Inflammatory macrophage treated with lipopolysaccharide for 1 hour (primary cell): Measurements from ENCODE around the gene EP300.
"Not testable (repeated sequence)": the region's sequence is repeated elsewhere in the genome, so short reads cannot be mapped to it uniquely, and the experiment has no call there.

Source experiments
- DNase-seq, 2 donors: peaks; one replicate each; pipeline ENCODE4 v3.0.0-alpha.2; 2020 to 2022

EP300 gene

GRCh38 chr22:41092023-41092817, at the start of gene EP300:
EP300 (plus strand) TSS chr22:41092592; CDS start chr22:41093005, 413 bp downstream.
- peak; percentile 64 to 66 for DNase-seq

- peak; percentile 79 to 84 for DNase-seq
Measured at GRCh38 chr22:41043722-41044121, 48.7 kb upstream of the EP300 start.

DNA sequence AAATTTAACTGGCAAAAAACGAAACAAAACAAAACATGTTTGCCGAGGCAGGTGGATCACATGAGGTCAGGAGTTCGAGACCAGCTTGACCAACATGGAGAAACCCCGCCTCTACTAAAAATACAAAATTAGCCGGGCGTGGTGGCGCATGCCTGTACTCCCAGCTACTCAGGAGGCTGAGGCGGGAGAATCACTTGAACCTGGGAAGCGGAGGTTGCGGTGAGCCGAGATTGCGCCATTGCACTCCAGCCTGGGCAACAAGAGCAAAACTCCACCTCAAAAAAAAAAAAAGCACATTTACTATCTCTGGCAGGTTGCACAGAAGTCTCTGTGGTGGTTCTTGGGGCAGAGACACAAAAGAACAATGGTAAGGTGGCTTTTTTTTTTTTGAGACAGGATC, 46.8 kb upstream of the EP300 start:
- not testable (repeated sequence) for DNase-seq

GRCh38 chr22:41047801-41048211, 44.6 kb upstream of the EP300 start:
- peak; percentile 54 to 66 for DNase-seq

GRCh38 chr22:41048345-41048744, 44.0 kb upstream of the EP300 start:
- DNase-seq: not testable (repeated sequence)

DNA sequence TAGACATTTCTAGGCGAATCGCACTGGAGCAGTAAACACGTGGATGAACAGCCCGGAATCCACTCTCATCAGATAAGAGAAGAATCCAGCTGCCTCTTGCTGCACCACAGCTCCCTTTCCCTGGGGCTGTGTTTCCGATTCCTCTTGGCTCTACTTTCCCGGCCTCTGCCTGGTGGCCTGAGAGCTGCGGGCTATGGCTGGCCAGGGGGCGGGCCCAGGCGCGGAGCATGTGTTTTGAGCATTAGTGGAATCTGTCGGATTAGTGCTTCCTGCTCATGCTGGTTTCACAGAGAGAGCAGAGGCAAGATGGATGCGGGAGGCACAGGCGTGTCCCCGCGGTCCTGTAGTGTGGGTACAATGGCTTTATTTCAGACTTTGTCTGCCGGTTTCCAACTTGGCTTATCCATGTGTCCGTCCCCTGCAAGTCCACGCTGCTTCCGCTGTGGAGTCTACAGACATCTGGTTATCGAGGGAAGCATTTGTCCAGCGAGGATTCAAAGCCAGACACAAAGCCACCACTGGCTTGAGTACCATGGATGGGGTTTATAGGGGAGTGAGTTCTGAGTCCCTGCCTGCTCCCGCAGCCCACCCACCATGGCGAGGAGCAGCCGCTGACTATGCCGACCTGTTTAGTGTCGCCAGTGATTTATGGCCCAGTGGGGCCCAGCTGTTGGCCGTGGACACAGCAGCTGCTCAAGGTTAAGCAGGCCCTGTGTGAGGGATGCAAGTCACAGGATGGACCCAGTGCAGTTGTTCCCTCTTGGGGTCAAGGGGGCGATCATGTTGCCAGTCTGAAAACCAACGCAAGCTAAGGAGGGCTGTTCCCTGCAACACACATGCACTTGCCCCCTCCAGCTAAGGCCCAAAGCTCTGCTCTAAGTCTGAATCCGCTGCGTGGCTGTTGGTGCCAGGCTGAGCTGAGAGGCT, 43.3 kb upstream of the EP300 start:
- no peak for DNase-seq

DNA sequence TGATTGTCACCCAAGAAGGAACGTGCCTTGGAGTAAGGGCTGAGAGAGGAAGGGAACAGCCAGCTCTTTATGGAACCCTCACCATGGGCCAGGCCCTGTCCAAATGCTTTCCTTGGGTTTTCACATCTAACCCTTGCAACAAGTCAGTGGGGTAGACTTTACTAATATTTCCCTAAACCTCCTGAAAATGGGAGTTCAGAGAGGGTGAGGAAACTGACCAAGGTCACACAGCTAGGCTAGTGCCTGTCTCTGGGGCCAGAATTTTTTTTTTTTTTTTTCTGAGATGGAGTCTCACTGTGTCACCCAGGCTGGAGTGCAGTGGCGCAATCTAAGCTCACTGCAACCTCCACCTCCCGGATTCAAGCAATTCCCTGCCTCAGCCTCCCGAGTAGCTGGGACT, 42.6 kb upstream of the EP300 start:
- DNase-seq: not testable (repeated sequence)

DNA sequence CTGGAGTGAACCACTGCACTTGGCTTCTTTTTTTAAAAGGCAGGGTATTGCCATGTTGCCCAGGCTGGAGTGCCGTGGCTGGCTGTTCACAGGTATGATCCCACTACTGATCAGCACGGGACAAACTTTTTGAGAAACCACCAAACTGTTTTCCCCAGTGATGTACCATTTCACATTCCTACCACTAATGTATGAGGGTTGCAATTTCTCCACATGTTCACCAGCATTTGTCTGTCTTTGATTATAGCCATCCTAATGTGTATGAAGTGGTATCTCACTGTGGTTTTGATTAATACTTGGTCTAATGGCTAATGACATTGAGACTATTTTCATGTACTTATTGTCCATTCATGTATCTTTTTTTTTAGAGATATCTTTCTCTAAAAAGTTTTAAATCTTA, 41.5 kb upstream of the EP300 start:
- DNase-seq: no peak

GRCh38 chr22:41052661-41053490, 39.5 kb upstream of the EP300 start:
- no peak for DNase-seq

GRCh38 chr22:41057076-41057475, 35.3 kb upstream of the EP300 start:
- DNase-seq: no peak

DNA sequence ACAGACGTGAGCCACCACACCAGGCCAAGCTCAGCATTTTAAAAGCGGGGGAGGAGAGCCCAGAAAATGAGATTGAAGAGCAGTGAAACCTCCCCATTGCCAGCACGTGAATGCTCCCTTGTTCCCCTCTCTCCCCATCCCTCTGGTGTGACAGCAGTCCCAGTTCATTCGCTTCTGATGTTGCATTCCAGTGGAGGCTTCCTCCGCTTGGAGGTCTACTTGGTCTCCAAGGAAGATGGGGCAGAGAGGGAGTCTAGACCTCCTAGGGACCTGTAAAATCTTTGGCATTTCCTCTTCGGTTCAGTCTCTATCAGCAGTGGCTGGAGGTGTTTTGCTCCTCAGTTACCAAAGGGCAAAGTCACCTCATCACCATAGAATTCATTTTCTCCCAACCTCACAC, 30.2 kb upstream of the EP300 start:
- no peak for DNase-seq

GRCh38 chr22:41064326-41064725, 28.1 kb upstream of the EP300 start:
- DNase-seq: not testable (repeated sequence)

GRCh38 chr22:41066341-41066740, 26.1 kb upstream of the EP300 start:
- not testable (repeated sequence) for DNase-seq

- DNase-seq: not testable (repeated sequence)
Measured at GRCh38 chr22:41067968-41068367, 24.4 kb upstream of the EP300 start.

DNA sequence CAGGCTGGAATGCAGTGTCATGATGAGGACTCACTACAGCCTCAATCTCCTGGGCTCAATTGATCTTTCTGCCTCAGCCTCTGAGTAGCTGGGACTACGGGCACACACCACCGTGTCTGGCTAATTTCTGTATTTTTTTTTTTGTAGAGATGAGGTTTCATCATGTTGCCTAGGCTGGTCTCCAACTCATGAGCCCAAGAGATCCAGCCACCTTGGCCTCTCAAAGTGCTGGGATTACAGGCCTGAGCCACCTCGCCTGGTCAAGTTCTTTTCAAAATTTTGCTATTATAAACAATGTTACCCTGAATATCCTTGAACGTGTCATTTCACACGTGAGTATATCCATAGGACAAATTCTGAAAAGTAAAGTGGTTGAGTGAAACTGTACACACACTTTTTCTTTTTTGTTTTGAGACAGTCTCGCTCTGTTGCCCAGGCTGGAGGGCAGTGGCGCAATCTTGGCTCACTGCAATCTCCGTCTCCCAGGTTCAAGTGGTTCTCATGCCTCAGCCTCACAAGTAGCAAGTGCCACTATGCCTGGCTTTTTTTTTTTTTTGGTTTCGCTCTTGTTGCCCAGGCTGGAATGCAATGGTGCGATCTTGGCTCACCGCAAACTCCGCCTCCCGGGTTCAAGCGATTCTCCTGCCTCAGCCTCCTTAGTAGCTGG, 21.6 kb upstream of the EP300 start:
- no peak for DNase-seq

- no peak for DNase-seq
Measured at GRCh38 chr22:41074061-41074460, 18.3 kb upstream of the EP300 start.

DNA sequence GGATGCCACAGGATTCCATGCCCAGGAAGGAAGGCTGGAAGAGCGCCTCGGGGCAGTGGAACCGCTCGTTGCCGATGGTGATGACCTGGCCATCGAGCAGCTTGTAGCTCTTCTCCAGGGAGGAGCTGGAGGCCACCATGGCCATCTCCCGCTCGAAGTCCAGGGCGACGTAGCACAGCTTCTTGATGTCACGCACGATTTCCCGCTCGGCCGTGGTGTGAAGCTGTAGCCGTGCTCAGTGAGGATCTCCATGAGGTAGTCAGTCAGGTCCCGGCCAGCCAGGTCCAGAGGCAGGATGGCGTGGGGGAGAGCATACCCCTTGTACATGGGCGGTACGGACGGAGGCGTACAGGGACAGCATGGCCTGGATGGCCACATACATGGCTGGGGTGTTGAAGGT, 17.9 kb upstream of the EP300 start:
- no peak for DNase-seq

GRCh38 chr22:41074941-41075710, 17.3 kb upstream of the EP300 start:
- DNase-seq: no peak

GRCh38 chr22:41075946-41076345, 16.4 kb upstream of the EP300 start:
- DNase-seq: no peak

DNA sequence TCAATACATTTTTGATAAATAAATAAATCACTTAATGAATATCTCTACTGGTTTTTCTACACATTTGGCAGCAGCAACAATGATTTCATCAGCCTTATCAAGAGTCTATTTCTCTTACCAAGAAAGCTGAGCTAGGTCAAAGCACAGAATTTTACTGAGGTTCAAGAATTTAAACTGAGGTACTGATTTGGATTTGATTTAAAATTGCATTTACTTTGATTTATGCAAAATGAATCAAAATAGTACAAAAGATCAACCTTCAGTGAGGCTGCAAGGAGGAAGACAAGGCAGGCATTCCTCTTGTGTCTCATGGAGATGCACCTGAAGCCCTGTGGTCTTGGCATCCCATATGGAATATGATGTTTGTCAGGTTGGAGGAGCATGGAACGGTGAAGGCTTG, 15.5 kb upstream of the EP300 start:
- DNase-seq: no peak

DNA sequence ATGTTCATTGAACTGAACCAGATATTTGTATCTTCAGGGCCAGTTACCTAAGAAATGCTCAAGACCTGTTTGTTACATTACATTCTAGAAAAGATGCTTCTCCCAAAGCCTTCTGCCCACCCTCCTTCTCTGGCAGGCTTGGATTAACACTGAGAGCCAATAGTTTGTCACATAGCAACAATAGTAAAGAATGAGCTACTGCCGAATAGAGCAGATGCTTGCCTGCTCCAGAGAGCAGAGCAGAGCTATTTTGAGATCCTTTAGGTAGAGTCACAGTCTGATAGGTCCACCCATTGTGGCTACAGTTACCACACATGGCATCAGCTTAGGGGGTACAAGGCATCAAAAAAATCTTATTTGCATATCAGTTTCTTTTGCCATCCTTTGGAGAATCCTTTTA, 13.5 kb upstream of the EP300 start:
- no peak for DNase-seq

DNA sequence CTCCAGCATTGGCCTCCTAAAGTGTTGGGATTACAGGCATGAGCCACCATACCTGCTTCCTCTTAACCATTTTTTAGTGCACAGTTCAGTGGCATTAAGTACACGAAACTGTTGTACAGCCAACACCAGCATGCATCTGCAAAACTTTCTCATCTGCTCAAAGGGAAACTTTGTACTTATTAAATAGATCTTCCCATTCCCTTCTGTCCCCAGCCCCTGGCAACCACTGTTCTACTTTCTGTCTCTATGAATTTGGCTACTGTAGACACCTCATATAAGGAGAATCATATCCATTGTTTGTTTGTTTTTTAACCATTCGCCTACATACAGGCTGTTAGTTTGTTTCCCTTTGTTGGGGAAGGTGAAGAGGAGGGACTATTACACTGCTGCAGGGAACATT, 6.5 kb upstream of the EP300 start:
- no peak for DNase-seq
